Limb (tissue), 2 donors: Measurements from ENCODE around the gene TAF15.

Experiments
- DNase-seq, 2 donors: peaks; one replicate each; pipeline ENCODE4 v3.0.0-alpha.2; 2016; ENCODE audit errors: extremely low spot score in 2 of 2

Gene TAF15

DNA sequence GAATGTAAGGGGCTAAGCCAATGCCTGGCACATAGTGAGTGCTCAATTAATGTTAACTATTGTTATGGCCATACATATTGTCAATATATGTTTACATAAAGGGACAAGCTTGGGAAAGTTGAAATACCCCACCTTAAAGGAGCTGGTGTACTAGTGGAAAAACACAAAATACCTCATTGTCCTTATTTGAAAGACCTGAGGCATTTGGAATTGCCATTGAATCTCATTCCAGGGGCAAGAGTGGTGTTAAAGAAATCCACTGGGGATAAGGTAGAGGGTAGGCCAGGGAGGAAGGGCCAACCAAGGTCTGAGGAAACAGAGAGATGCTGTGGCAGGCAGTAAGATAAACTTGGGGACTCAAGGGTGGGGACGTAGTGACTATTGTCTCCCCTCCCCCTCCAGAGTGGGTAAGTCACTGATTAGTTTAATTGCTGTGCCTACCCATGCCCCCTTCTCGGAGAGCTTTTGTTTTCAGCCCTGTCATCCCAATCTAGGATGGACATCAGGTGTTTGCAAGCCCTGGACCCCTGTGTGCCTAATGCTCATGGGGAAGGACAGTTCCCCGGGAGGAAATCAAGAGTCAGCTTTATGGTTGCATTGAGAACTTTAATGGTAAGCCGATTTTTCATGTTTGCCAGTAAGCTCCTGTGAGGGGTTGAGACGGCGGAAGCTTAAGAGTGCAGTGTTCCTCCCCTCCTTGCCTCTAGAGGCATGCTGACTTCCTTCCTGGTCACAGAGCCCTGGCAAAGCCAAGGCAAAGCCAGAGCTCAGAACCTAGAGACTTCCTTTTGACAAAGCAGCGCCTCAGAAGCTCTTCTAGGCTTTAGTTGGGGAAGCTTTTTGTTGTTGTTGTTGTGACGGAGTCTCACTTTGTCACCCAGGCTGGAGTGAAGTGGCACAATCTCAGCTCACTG, 61.9 kb downstream of the TAF15 start:
- DNase-seq, result no peak

DNA sequence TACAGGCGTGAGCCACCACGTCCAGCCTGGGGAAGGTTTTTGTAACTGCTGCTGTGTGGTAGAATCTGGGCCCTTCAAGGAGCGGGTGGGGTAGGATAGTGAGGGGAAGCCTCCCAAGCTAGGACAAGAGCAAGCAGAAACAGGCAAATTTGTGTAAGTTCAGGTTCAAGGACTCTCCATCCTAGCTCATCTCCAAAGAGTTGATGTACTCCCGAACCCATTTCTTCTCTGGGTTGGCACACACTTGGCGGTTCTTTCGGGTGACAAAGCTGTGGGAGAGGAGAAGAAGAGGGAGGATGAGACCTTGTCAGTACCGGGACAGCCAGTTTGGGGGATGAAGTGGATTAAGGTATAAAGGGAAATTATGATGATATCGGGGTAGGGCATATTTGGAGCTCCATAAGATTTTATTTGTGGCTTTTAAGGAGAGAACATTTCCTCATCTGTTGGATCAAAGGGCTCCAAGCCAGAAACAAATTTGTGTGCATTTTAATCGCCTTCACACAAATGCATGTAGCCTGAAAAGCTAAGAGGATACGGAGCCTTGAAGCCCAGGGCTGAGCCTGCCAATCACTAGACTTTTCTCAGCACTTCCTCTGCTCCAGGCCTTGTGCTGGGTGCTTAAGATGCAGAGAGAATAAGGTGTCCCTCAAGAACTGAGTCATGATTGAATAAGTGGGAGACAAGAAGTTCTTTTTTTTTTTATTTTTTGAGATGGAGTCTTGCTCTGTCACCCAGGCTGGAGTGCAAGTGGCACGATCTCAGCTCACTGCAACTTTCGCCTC, 63.1 kb downstream of the TAF15 start:
- DNase-seq, result no peak

DNA sequence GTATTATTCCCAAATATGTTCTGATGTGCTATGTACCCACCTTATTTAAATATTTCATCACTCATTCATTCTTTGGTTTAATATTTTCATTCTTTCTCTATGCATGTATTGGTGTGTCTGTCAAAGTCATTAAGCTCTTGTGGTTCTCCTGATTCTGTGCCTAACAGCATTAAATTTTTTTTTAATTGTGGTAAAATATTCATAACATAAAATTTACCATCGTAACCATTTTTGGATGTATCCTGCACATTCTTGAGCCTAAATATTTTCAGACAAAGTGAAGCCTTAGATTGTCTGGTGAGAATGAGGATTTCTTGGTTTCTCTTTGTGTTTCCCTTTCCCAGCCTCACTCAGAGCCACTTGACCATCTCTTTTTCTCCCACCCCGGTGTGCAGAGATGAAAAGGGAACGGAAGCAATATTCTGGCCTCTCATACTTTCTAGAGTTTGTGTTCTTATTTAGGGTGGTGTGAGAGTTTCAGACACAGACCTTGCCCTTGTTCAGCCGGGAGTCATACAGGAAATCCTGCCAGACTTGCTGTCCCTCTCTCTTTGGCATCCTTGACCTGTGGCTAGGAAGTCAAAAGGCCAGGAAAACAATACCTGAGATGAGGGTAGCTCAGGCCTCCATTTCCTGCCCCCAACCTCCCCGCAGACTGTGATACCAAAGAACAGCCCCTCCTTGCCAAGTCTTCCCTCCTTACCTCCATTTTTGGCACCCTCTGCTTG, 66.0 kb downstream of the TAF15 start:
- DNase-seq, result no peak

DNA sequence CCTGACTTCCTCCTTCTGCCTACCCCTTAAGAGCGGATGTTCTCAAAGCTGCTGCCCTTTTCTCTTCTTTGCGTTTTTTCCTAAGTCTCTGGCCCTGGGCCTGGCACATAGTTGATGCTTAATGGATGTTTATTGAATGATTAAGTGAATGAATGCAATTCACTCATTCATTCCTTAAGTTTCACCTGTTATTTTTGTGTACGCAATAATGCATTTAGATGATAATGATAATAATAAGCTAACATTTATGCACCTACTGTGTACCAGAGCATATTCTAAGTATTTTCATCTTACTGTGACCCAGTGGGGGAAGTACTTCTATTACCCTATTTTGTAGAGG, 66.5 kb downstream of the TAF15 start:
- no peak for DNase-seq

DNA sequence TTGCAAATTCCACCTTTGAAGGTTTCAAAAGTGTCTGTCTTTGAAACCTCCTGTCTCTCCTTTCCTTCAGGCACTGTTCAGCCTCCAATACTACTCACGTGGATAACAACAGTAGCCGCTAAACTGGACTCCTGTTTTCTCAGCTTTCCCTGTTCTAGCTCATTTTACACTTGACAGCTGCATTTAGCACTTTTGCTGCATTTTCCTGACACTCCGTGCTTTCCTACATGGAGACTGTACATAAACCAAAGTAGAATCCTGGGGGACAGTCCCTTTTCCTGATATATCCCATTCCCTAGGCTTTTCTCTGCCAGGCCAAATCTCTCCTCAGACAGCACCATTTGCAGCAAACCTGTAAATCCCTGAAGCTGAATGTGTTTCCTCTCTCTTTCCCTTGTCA, 67.2 kb downstream of the TAF15 start:
- DNase-seq, result no peak

DNA sequence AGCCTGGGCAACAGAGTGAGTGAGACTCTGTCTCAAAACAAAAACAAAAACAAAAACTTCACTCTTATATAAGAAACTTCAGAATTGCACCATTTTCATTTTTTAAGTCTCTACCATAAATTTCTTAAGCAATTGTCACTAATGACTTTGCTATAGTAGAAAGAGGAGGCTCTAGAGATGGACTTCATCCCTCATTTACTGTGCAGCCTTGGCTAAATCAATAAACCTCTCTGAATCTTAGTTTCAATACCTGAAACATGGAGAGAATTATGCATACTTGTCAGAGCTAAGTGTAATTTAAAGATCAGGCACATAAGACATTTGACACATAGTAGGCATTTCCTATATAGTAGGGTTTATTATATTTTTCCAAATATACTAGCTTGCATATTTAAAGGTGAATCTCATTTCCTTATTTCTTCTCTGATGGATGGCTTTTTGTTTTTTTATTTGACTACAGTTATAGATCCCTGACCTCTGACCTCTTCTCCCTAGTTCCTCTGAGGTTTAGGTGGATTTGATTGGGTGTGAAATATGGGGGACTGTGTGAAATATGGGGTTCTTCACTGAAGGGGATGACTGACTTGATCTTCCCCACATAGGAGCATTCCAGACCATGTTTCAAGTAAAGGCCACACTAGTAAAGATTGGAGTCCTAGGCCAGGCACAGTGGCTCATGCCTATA, 68.2 kb downstream of the TAF15 start:
- no peak for DNase-seq

- DNase-seq, result no peak
These were observed 69.1 kb downstream of the TAF15 start for GRCh38 chr17:35878361-35878760.

DNA sequence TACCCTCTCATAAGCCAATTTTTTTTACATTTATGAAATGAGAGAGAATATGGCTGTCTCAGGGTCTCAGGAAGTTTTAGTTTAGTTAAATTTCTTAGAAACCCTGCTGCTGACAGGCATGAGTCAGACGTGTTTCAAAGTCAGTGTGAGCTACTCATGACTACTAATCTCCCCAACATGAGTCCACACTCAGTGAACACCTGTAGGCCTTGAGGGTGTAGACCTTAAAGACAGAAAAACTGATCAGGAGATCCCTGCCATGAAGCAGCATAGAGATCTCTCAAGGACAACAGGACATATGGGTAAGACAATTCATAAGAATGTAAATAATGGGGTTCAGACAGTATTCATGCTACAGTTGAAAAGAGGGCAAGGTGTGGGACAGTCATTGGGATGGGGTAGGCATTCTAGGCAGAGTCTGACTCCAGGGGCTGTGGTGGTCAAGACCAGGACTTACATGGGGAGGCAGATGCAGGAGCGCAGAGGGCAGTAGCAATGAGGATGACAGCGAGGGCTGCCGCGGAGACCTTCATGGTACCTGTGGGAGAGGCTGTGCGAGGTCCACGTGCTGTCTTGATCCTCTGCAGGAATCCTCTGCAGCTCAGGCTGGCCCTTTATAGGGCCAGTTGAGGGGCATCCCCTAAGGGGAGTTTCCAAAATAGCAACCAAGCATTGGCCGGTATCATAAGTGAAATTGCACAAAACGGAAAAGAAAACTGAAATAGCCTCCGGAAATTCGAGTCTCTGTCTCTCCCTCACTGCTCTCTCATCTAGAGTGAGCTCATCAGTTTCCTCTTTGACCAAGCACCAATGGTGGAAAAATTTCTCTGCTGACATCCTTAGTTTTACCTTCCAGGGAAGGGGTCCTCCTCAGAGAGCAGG, 70.7 kb downstream of the TAF15 start, which contains the start of gene CCL5:
Gene CCL5 (minus strand): TSS at position 588 of the 882 bp plus-strand sequence.
- no peak for DNase-seq

- no peak for DNase-seq
These were observed 80.0 kb downstream of the TAF15 start for GRCh38 chr17:35889241-35889640.

DNA sequence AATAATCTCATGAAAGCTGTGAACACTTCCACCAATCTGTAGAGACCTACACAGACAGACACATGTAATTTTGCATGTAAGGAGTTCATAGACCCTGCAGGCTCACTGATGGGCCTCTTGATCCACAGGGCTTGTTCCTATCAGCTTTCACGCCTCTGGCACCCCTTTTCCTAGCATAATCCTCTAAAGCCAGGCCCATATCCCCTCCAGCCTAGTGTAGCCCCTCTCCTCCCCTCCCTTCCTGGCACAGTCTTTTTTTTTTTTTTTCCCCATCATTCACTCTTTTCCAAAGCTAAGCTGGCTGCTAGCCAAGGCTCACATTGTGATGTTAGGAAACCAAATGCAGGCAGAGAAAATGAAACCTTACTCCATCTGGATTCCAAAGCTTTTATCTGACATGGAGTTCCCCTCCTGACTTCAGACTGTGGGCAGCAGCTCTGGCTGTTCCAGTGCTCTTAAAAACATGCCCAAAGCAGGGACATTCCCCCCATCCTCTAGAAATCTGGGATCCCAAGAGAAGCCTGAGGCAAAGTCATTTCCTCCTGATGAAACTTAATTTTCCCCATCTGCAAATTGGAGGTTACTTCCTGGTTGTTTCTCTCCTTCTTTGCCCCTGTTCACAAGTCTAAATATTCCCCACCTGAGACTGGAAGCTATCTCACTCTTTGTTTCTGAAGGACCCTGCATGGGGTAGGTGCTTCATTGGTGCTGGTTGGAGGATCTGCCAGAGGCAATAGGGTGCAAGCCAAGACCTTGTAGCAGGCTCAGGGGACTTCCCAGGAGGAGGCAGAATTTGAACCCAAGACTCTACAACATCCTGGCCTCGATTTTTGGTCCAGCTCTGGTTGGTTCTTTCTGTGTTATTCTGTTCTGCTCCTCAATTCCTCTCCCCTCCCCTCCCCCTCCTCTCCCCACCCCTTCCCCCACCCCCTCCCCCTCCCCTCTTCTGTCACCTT, 80.8 kb downstream of the TAF15 start:
- DNase-seq, result peak; percentile 71 to 80

DNA sequence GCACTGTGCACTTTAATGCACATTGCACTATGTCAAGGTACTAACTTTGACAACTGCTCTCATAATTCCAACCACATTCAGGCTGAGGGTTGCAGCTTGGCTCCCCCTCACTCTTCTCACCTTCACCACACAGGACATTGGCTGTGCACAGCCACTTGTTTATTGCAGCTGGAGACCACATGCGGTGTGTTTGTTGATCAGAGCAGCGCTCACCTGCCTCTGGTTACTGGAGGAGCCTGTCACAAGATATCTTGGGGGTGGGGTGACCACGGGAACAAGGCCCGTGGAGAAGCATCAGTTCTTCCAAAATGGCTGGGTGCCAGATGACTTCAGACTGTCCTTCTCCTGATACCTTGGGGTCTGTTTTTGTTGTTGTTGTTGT, 81.5 kb downstream of the TAF15 start:
- no peak for DNase-seq

DNA sequence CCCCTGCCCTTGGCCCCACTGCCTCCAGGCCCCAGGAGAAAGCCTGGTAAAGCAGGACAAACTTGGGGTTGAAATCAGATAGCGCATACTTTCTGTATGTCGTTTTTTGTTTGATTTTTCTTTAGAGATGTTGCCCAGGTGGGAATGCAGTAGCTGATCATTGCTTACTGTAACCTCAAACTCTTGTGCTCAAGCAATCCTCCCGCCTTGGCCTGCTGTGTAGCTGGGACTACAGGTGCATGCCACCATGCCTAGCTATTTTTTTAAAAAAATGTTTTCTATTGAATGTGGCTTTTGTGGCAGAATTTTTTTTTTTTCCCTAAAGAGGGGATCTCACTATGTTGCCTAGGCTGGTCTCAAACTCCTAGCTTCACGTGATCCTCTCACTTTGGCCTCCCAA, 82.0 kb downstream of the TAF15 start:
- DNase-seq, result no peak

DNA sequence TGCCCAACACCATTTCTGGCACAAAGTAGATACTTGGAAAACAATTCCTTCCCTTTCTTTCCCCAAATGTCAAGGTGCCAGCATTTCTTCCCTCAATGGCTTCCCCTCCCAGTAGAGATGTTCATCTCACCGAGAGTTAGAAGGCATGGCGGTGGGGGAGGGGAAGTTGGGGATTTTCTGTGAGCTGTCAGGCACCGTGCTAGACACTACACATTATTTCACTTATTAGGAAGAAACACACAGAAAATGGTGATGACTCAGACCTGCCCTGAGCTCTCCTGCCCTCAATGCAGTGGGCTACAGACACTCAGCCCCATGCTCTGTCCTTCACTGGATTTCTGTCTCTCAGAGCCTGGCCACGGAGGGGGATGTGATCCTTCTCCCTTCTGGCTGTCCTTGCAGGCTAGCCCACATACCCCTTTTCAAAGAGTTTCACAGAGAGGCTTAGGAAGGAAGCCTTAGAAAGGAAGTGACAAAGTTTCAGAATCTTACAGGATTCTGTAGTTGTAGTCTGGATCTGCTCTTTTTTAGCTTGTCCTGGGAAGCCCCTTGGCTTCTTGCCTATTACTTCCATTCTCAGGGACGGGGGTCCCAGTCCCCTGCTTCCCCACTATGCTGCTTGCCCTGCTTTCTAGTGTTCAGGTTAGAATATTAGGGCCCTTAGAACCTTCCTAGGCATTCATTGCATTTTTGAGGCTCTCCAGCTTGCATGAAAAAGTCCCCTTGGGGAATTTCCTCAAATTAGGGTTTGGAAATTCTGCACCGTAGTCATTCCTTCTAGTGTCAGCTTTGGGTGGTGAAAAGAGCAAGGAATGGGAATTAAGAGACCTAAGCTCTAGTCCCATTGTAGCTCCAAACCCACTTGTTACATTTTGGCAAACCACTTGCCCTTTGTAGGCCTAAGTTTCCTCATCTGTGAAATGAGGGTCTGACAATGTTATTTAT, 83.1 kb downstream of the TAF15 start:
- no peak for DNase-seq

GRCh38 chr17:35893751-35894150, 84.5 kb downstream of the TAF15 start:
- DNase-seq, result no peak

- DNase-seq, result no peak
These were observed 84.9 kb downstream of the TAF15 start for GRCh38 chr17:35894206-35894605.

DNA sequence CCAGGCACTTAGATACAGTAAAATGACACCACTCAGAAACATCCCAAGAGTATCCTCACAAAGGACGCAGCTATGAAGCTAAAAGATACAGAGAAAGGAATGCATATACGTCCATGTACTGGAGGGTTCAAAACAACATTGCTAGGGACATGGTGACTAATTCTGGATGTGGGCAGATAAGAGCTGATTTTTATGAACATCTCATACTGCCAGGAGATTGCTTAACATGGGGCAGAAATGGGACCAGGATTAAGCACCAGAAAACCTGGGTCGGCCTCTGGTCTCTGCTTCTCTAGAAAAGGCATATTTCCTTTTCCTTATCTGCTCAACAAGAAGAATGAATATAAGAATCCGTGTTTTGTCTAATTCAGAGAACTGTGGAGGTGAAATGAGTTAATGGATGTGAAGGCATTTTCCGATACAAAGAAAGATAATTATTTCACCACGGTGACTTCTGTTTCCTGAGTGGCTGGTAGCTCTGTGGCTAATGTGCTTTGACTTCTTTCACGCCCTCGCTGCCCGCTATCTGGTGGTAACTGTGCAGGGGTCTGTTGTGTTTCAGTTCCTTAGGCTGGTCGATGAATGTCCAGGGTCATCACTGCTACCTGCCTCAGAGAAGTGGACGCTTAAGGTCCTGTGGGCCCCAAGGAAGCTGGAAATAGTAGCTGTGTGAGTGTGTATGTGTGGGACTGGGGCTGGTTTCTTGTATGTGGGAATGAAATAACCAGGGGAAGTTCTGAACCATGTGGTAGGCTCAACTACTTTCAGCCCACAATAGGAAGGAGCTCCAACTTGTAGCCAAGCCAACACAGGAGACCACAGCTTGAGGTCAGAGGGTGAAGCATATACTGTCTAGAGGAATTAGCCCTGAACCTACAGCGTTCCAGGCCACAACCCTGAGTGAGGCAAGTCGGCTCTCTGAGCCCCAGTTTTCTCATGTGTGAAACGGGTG, 86.6 kb downstream of the TAF15 start:
- no peak for DNase-seq
